Activated T-cell treated with anti-CD3 and anti-CD28 coated beads, Interleukin-2, amount 50 U/mL, for 24 hours (primary cell): ENCODE measurements around the gene HOXD1.

Experiments used
- DNase-seq: peaks from one replicate; pipeline ENCODE4 v3.0.0-alpha.2; 2020
- H3K27ac Mint-ChIP-seq: 2 replicates; pipeline ENCODE4 v1.8.0; 2020; ENCODE audit warnings: mild to moderate bottlenecking, mixed read lengths
- H3K27me3 Mint-ChIP-seq: 2 replicates; pipeline ENCODE4 v1.8.0; 2020; ENCODE audit warnings: mixed read lengths
- H3K36me3 Mint-ChIP-seq: 2 replicates; pipeline ENCODE4 v1.8.0; 2020; ENCODE audit warnings: low read depth, mixed read lengths
- H3K4me1 Mint-ChIP-seq: 2 replicates; pipeline ENCODE4 v1.8.0; 2020; ENCODE audit warnings: low read depth, mixed read lengths
- H3K4me3 Mint-ChIP-seq: 2 replicates; pipeline ENCODE4 v1.8.0; 2020; ENCODE audit warnings: mild to moderate bottlenecking, moderate library complexity, mixed read lengths
- H3K9me3 Mint-ChIP-seq: 2 replicates; pipeline ENCODE4 v1.8.0; 2020; ENCODE audit warnings: mixed read lengths

Gene HOXD1

DNA sequence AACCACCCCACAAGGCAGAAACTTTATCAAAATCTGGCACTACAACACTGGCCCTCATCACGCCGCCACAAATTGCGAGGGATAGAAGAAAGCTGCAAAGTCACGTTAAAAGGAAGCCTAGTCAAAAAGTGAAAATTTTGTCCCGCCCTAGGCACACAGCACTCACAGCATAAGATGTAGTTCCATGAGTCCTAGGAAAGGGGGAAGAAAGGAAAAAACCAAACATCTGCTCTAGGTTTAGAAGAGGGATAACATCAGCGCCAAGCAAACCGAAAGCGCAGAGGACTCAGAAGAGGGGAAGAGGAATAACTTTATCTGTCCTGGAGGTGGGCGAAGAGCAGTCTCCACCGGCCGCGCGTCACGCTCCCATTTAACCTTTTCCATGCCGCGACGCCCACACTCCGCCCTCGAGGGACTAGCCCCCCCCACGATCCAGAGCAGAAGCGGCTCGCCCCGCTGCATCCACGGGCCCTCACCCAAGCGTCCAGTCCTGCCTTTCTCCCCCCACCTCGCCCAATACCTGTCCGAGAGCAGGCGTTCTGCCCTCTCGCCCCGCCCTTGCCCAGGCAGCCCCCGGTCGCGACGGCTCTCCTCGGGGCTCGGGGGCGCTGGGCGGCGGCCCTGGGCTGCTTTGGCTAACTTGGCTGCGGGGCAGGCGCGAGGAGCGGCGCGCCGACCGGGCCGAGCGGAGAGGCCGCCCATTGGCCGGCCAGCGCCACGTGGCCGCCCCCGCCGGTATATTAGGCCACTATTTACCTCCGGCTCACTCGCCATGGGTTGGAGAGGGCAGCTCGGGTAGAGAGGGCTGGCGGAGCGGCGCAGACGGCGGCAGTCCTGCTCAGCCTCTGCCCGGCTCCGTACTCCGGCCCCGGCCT lies at the start of gene HOXD1:
TSS of gene HOXD1 (plus strand) at position 770 of the 875 bp plus-strand sequence. CDS start 134 bp downstream, outside the sequence.
- peaks cover 20% of the 10 kb centered on the region for H3K4me1 Mint-ChIP-seq
- peak within 1 kb of the TSS; percentile 40 for H3K27ac Mint-ChIP-seq

DNA sequence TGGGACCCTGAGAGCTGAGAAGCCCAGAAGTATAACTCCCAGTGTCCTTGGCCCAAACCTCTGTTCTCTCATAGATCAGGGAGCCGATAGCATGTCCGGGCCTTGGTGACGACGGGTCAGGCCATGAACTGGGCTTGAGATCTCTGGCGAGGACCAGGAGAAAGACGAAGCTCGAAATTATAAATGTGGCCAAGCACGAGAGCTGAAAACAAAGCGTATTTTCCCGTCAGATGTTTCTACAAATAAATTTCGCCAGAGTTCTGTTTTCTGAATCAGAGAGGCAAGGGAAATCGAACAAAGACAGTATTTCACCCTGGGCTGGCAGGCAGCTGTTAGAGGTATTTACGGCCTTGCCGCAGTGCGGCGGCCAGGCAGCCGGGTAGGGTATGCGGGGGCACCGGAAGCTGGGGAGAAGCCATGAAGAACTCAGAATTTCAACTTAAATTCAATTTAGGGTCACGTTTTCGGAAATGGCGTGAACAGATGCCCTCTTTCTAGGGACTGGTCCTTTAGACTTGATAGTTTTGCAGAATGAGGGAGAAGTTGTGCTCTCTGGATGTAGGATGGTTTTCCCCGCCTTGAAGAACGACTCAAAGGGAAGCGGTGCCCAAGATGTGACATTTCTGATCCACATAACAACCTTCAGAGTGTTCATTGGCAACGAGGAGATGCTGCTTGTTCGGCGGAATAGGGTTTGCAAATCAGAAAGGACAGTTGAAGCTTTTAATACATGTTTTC lies 49.4 kb upstream of the HOXD1 start:
- peak overlapping the region; percentile 27 for H3K4me3 Mint-ChIP-seq

More for the DNA sequence above, at the start of gene HOXD1:
- H3K4me3 Mint-ChIP-seq = peak within 1 kb of the TSS; percentile 76
- no peaks in the 10 kb centered on the region for H3K36me3 Mint-ChIP-seq
- DNase-seq = no peak
- H3K27me3 Mint-ChIP-seq = peaks cover 86% of the 10 kb centered on the region
- no peaks in the 10 kb centered on the region for H3K9me3 Mint-ChIP-seq

DNA sequence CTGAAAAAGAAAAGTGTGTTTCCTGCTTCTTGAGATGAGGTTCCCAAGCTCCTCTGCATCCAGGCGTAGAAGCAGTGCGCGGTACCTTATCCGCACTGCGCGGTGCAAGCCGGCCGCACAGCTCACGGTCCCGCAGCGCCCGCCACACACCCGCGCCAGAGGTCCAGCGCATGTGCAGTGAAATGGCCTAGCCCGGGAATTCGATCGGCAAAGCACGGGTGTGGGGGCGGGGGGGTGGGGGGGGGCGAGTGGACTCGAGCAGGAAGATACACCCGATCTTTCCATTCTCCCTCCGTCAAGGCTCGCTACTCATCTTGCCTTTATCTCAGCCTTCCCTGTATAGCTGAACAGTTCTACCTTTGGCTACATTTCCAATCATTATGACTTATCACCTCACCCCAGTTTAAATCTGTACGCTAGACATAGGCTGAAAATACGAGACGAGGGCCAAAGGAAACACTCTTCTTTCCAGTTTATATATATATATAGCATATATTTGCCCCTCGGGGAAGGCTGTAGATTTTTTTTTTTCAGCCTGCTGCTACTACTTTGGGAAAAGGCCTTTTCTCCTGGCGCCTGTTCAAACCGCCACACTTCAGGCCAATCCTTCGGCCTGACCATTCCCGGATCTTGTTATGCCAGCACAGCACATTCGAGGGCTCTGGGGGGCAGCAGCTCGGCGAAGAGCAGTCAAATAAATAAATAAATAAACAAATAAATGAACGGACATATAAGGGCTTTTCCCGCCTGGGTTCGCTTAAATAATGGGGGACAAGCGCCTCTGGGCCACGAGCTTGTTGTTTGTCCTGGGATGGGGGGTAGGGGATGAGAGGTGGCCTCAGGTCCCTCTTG lies 48.6 kb upstream of the HOXD1 start:
- no peaks in the 10 kb centered on the region for H3K9me3 Mint-ChIP-seq
- DNase-seq = peak; percentile 22
- H3K27me3 Mint-ChIP-seq = peaks cover 93% of the 10 kb centered on the region
- peak overlapping the region; percentile 51 for H3K4me3 Mint-ChIP-seq
- H3K27ac Mint-ChIP-seq = no peak overlapping the region
- peaks cover 29% of the 10 kb centered on the region for H3K4me1 Mint-ChIP-seq
- no peaks in the 10 kb centered on the region for H3K36me3 Mint-ChIP-seq

More for the DNA sequence above, 49.4 kb upstream of the HOXD1 start:
- Mint-ChIP-seq H3K36me3 (no peaks in the 10 kb centered on the region), H3K4me1 (peaks cover 29% of the 10 kb centered on the region), H3K27me3 (peaks cover 95% of the 10 kb centered on the region), H3K9me3 (no peaks in the 10 kb centered on the region), H3K27ac (no peak overlapping the region)
- peak; percentile 26 for DNase-seq

DNA sequence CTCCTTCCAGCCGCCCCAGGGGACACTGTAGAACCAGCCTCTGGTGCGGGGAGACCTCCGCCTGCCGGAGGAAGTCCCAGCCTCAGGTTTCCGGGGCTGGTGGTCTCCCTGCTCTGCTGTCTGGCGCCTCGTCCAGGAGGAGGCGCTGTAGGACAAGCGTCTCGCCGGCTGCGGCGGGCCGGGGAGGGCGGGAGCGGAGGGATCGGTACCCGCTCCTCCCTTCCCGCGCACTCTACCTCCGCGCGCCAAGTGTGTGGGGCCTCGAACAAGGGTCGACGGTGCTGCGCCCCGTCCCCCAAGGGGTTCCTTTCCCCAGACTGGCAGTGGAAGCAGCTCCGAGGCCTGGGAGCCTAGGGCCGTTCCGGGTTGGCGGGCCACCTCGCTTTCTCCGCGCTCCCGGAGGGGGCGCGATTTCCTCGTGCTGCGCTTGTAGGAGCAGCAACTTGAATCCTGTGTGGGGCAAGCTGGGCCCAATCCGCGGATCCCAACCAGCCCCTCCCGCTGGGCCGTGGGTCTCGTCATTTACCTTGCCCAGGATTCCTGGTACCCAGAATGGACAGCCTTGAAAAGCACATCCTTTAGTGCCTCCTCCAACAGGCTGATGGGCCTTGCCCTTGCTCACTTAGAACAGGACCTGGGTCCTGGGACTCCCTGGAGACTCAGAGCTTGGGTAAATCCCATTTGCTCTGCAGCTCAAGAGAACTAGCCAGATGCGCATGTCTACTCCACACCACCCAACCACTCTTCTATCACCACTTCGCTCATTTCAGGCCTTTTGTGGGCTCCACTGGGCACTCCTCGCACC lies 47.8 kb upstream of the HOXD1 start:
- Mint-ChIP-seq H3K4me3 (peak overlapping the region; percentile 51), H3K4me1 (peaks cover 25% of the 10 kb centered on the region), H3K36me3 (no peaks in the 10 kb centered on the region), H3K27me3 (peaks cover 93% of the 10 kb centered on the region), H3K27ac (no peak overlapping the region), H3K9me3 (no peaks in the 10 kb centered on the region)
- peak; percentile 79 for DNase-seq

DNA sequence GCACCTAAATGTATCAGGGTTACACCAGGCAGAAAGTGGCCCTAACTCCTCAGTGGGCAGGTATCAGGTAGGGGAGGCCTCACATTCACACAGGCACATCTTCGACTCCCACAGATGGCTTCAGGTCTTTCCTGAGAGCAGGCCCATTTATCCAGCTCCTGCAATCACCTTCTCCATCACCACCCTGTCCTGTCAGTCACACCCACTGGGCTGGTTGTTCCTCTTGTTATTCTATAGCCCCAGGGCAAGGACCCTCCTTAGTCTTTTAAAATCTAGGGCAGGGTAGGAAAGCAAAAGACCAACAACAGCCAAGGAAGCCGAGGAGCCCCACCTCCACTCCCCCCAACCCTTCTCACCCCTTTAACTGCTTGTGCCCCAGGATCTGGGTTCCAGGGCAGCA lies 46.2 kb upstream of the HOXD1 start:
- peaks cover 94% of the 10 kb centered on the region for H3K27me3 Mint-ChIP-seq
- H3K36me3 Mint-ChIP-seq = no peaks in the 10 kb centered on the region

DNA sequence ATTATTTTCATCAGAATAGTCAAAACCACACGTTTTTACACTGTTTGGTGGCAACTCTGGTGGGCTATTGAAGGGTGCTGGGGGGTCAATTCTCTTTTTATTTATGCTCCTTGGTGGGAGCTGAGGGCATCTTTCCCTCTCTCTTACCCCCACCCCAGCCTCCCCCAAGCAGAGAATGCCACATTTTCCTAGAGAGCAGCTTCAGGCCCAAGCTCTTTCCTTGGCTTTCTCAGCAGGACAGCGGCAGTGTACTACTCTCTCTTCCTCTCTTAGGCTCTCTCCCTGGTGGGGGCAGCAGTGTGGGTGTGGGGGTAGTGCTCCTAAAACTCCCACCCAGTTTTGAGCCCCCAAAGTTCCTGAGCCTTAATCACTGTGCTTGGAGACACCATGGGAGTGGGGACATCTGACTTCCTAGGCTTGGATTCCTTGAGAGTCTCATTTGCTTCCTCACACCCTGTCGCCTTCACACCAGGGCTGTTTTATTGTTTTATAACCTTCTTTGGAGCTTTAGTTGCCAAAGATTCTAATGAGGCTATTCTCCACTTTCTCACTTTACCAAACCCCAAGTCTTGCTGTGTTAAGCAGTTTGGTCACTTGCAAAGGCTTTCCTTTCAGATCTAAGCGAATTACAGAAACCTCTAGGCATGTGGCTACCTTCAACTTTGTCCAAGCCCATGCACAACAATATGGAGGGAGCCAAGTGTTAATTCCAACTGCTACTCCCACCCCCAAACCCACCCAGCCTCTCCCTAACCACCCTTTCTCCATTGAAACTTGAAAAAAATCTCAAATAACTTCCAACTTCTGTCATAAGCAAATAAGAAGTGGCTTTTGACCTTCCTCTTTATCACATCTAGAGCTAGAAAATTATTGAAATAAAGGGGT lies 43.1 kb upstream of the HOXD1 start:
- H3K4me3 Mint-ChIP-seq = no peak overlapping the region
- H3K9me3 Mint-ChIP-seq = no peaks in the 10 kb centered on the region
- peaks cover 94% of the 10 kb centered on the region for H3K27me3 Mint-ChIP-seq
- DNase-seq = no peak
- H3K27ac Mint-ChIP-seq = no peak overlapping the region
- peaks cover 8% of the 10 kb centered on the region for H3K4me1 Mint-ChIP-seq
- no peaks in the 10 kb centered on the region for H3K36me3 Mint-ChIP-seq

More for the DNA sequence above, 46.2 kb upstream of the HOXD1 start:
- no peak for DNase-seq
- Mint-ChIP-seq H3K9me3 (no peaks in the 10 kb centered on the region), H3K4me3 (no peak overlapping the region), H3K27ac (no peak overlapping the region), H3K4me1 (peaks cover 20% of the 10 kb centered on the region)

DNA sequence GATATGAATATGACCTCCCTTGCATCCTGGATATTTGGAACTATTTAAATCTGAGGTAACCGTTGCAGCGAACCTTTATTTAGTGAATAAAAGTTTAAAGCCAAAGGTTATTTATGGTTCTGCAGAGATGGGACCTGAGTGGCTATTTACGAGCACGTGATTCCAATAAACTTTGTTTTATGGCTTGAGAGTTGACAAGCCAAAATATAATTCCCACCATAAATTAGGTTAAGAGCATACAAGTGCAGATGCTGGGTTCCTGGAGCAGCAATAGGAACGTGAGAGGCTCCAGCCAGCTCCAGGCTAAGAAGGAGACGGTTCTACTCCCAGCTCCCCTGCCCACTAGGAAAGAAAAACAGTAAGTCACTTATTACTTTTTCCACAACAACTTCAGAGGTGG lies 42.4 kb upstream of the HOXD1 start:
- no peak for DNase-seq
- Mint-ChIP-seq H3K4me1 (peaks cover 6% of the 10 kb centered on the region), H3K27me3 (peaks cover 97% of the 10 kb centered on the region), H3K27ac (no peak overlapping the region), H3K4me3 (no peak overlapping the region), H3K36me3 (no peaks in the 10 kb centered on the region), H3K9me3 (no peaks in the 10 kb centered on the region)

DNA sequence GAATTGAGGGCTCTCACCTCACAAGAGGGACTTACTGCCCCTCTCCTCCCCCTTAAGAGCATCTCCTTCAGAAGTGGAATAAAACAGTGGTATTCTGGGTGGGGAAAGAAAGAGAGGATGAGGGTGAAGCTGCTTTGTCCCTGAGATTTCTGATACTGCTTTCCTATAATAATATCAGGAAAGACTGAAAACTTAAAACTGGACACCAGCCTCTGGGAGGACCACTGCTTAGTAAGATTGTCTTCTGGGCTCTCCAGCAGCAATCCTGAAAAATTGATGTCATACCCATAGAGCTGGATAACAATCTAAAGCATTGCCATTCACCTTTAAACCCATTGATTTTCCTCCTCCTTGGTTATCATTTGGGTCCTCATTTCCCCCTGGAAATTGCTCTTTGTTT lies 41.8 kb upstream of the HOXD1 start:
- no peak for DNase-seq
- no peaks in the 10 kb centered on the region for H3K36me3 Mint-ChIP-seq
- H3K9me3 Mint-ChIP-seq = no peaks in the 10 kb centered on the region
- peaks cover 6% of the 10 kb centered on the region for H3K4me1 Mint-ChIP-seq
- no peak overlapping the region for H3K27ac Mint-ChIP-seq
- no peak overlapping the region for H3K4me3 Mint-ChIP-seq
- peaks cover 96% of the 10 kb centered on the region for H3K27me3 Mint-ChIP-seq

DNA sequence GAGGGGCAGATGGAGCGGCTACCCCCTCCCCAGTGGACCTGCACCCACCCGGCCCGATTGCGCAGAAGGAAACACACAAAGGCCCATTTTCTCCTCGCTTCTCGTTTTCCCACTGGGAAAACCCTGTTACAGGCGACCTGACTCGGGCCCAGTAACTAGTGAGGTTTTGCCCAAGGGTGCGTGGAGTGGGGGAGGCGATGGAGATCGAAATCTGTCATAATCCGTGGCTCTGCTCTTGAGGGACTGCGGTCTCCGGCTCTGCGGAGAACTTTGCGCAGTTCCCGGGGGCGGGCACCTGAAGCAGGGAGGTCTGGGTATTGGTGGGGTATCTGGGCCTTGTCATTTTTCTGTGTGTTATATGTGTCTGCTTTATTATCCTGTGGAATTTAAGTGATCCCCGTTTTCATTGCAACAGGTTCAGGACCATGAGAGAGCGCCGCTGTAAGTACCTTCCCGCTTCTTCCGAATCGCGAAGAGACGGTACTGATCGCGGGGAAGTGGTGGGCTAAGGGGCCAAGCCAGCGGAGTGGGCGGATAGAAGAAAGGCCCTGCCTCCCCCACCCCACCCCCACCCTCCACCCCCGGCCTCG lies 41.2 kb upstream of the HOXD1 start:
- Mint-ChIP-seq H3K4me3 (no peak overlapping the region), H3K27me3 (peaks cover 95% of the 10 kb centered on the region)

DNA sequence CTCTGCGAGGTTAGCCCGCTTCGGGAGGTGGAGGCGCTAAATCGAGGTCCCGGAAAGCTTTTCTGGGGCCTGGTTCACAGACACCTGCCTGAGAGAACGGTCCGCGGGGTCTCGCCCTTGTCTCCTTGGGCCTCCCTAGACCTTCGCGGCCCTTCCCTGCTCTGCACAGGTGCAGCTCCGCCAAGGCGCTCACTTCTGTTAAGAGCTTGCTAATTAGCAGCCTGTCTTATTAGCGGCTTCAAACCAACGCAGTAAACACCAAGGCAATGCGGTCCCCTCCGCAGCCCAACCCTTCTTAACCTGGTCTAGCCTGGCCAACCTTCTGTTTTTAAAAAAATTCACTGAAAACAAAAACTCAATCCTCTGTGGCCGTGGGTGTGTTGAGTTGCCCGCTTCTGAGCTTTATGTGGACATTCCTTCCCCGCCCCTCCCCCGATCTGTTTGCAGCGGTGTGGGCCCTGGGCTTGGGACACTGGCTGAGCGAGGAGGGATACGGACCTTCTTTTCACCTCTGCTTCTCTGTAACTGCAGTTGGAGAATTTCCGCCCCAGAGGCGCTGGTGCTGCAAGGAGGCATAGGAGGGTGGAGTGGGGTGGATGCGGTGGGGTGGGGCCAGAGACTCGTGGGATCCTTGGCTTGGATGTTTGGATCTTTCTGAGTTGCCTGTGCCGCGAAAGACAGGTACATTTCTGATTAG lies 40.5 kb upstream of the HOXD1 start:
- Mint-ChIP-seq H3K27me3 (peaks cover 94% of the 10 kb centered on the region), H3K36me3 (no peaks in the 10 kb centered on the region), H3K27ac (no peak overlapping the region), H3K9me3 (no peaks in the 10 kb centered on the region), H3K4me3 (no peak overlapping the region), H3K4me1 (peaks cover 6% of the 10 kb centered on the region)
- DNase-seq = peak; percentile 27

More for the DNA sequence above, 41.2 kb upstream of the HOXD1 start:
- H3K27ac Mint-ChIP-seq = no peak overlapping the region
- peak; percentile 24 for DNase-seq
- H3K9me3 Mint-ChIP-seq = no peaks in the 10 kb centered on the region
- peaks cover 6% of the 10 kb centered on the region for H3K4me1 Mint-ChIP-seq
- no peaks in the 10 kb centered on the region for H3K36me3 Mint-ChIP-seq

DNA sequence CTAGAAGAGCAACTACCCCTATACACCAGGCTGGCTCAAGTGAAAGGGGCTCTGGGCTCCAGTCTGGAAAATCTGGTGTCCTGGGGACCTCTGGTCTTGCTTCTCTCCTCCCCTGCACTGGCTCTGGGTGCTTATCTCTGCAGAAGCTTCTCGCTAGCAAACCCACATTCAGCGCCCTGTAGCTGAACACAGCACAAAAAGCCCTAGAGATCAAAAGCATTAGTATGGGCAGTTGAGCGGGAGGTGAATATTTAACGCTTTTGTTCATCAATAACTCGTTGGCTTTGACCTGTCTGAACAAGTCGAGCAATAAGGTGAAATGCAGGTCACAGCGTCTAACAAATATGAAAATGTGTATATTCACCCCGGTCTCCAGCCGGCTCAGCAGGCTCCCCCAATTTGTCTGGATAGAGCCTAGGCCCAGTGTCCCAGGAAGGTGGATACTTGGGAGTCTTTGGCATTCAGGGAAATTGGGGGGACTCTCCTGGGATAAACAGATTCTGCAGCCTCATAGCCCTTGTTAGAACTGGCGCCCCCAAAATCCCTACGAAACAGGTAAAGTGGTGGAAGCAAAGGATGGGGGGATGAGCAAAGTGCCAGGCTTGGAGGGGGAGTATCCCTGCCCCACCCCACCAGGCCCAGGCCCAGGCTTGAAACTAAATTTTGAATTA lies 39.6 kb upstream of the HOXD1 start:
- DNase-seq = no peak
- no peaks in the 10 kb centered on the region for H3K36me3 Mint-ChIP-seq
- H3K4me1 Mint-ChIP-seq = peaks cover 6% of the 10 kb centered on the region
- no peaks in the 10 kb centered on the region for H3K9me3 Mint-ChIP-seq
- no peak overlapping the region for H3K4me3 Mint-ChIP-seq
- H3K27ac Mint-ChIP-seq = no peak overlapping the region
- H3K27me3 Mint-ChIP-seq = peaks cover 94% of the 10 kb centered on the region

DNA sequence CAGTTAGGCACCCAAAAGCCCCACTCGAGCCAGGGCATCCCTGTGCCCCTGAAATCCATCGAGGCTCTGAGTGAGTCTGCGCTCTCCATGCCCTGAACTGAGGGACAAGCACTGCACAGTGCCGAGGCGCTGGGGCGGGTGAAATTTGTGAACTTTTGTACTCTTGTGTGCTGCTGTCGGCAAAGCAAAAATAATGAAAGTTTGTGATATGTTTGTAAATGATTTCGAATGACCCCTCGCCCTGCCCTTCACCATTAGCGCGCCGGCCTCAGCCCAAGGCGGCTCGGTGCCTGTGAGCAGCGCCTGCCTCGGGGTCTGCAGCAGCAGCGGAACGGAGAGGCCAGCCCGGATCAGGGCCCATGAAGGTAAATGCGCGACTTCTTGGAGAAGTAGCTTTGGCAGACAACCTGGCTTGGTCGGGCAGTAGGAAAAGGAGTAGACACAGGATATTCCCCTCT lies 39.0 kb upstream of the HOXD1 start:
- Mint-ChIP-seq H3K27ac (no peak overlapping the region), H3K36me3 (no peaks in the 10 kb centered on the region), H3K9me3 (no peaks in the 10 kb centered on the region), H3K4me1 (peaks cover 6% of the 10 kb centered on the region), H3K4me3 (no peak overlapping the region), H3K27me3 (peaks cover 97% of the 10 kb centered on the region)
- no peak for DNase-seq
